GM18519 (cell line): ENCODE data around the gene KCNT2.
"Not testable (repeated sequence)": the region's sequence is repeated elsewhere in the genome, so short reads cannot be mapped to it uniquely, and the experiment has no call there.

Source experiments
- ATAC-seq: cut with Tn5 transposase; IDR thresholded peaks from one replicate; pipeline ENCODE4 v1.9.1; 2021; ENCODE audit warnings: mild to moderate bottlenecking, moderate library complexity; ENCODE audit not compliant: unreplicated experiment, low FRiP score

The KCNT2 gene

GRCh38 chr1:196522574-196523345, 85.5 kb downstream of the KCNT2 start:
- not testable (repeated sequence) for ATAC-seq

DNA sequence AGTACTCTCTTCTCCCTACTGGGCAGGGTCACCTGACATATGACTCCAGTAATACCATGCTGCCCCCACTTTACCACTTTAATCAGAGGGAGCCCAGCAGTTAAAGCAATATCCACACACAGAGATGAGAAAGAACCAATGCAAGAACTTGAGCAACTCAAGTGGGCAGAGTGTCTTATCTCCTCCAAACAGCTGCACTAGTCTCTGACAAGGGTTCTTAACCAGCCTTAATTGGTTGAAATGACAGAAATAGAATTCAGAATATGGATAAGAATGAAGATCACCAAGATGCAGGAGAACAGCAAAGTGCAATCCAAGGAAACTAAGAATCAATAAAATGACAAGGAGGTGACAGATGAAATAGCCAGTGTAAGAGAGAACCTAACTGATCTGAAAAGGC, 91.0 kb downstream of the KCNT2 start:
- no peak for ATAC-seq

- ATAC-seq = no peak
Observed at GRCh38 chr1:196516373-196516772, 91.9 kb downstream of the KCNT2 start.

GRCh38 chr1:196515904-196516303, 92.3 kb downstream of the KCNT2 start:
- no peak for ATAC-seq

DNA sequence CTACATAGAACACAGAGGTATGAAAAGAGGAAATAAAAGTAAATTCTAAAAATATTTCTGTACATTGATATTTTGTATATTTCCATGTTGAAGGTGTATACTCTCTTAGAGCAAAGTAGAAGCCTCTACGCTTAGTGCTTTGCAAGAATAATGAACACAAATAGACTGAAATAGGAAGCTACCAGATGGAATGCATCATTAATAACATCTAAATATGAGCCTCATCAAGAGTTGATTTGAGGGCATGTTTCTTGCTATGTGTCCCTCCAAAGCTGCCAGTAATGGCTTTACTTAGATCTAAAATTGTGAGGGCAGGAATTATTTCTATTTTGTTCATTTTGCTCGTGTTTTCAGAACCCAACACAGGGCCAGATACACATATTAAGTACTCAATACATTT, 94.4 kb downstream of the KCNT2 start:
- no peak for ATAC-seq

GRCh38 chr1:196510451-196510850, 97.8 kb downstream of the KCNT2 start:
- ATAC-seq = no peak

DNA sequence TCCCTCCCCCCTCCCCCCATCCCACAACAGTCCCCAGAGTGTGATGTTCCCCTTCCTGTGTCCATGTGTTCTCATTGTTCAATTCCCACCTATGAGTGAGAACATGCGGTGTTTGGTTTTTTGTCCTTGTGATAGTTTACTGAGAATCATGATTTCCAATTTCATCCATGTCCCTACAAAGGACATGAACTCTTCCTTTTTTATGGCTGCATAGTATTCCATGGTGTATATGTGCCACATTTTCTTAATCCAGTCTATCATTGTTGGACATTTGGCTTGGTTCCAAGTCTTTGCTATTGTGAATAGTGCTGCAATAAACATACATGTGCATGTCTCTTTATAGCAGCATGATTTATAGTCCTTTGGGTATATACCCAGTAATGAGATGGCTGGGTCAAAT, 104.0 kb downstream of the KCNT2 start:
- not testable (repeated sequence) for ATAC-seq

DNA sequence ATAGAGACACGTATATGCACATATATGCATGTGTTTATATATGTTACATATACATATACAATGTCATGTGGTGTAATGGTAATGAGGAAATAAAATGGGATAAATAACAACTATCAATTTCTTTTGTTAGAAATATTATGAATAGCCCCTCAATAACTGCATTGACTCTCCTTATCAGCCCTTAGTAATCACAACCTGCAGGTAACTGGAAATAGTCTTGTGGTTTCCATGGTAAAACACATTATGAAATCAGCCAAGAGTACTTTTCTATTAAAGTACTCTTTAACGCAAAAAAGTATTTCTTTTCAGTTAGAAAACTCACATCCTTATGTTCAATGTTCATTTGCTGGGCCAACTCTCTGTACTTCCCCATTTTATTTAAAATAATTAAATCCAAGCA, 105.8 kb downstream of the KCNT2 start:
- no peak for ATAC-seq

DNA sequence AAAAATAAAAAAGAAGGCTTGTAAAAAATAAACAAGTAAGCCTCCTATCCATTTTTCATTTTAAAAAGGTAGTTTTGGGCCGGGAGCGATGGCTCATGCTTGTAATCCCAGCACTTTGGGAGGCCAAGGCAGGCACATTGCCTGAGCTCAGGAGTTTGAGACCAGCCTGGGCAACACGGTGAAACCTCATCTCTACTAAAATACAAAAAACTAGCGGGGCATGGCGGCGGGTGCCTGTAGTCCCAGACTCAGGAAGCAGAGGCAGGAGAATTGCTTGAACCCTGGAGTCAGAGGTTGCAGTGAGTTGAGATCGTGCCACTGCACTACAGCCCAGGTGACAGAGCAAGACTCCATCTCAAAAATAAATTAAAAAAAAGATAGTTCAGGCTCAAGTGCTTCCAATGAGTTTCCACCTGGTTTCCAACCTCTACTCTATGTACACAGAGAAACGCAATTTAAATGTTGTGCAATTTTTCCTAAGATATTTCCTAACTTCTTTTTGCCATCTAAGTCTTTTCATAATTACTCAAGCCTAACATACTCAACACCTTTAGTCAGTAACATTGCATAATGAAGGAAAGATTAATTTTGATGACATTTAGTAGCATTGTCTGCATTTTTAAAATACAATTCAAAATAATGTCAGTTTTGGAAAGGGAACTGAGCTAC, 106.3 kb downstream of the KCNT2 start:
- no peak for ATAC-seq

DNA sequence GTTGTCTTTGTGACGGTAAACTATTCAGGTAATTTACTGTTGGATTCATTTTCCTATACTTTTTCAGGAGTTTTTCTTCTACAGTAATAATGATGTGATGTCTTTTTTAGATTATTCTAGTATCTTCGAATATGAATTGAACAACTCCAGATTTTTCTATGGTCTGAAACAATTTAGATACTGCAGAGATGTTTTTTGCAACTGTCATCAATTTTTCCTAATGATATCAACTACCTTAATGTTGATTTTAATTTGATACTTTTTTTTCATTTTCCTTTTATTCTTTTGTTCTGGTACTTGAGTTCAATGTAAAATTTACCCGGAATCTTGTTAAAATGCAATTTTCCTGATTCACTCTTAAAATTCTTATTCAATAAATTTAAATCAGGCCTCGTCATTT, 110.4 kb downstream of the KCNT2 start:
- ATAC-seq = no peak

GRCh38 chr1:196494766-196495165, 113.5 kb downstream of the KCNT2 start:
- ATAC-seq = no peak

DNA sequence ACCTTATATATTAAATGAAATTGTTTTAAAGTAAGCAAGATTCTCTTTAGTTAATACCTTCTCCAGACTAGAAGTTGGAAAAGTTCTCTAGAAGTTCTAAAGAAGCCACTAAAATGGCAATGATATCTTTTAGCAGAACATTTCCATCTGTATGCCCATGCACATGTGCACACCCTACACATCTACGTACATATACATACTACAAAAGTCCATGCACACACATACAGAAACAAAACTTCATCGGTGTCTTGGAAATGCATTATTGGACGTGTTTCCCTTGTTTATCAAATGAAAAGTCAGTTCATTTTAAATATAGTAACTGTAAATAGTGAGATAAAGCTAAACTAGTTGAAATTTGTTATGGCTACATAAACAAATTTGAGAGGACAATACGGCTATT, 114.4 kb downstream of the KCNT2 start:
- no peak for ATAC-seq

GRCh38 chr1:196488579-196488978, 119.7 kb downstream of the KCNT2 start:
- no peak for ATAC-seq

DNA sequence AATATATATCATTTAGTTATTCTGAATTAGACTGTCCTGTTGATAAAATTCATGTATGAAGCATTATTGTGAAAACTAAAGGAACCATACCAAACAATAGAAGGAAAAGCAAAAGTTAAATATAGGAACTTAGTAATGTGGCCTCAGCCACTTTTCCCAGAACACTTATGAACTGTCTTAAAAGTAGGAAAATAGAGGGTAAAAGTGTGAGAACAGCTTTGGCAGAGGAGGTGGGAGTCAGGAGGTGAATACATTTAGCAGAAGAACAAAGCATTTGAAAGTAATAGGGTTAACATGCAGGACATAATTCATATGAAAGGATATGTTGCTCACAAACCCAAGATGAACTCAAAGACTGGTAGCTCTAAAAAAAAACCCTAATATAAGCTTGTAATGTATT, 121.9 kb downstream of the KCNT2 start:
- no peak for ATAC-seq

DNA sequence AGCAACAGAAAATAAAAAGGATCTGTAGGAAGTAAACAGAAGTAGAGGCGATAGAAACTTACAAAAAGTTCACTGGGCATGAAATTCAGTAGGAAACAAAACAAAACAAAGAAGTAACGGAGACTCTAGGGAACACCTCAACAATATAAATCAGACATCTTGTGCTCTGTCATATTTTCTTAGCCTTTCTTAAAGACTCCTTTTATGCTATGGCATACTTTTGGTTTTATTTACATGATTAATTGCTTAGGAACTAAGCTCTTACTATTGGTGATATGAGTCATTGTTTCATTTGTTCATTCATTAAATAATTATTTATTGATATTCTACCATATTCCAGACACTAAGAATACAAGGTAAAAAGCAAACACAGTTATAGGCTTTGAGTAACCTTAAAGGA, 126.6 kb downstream of the KCNT2 start:
- no peak for ATAC-seq

- no peak for ATAC-seq
Observed at GRCh38 chr1:196477262-196477661, 131.0 kb downstream of the KCNT2 start.

GRCh38 chr1:196467230-196467925, 140.9 kb downstream of the KCNT2 start:
- ATAC-seq = no peak

- ATAC-seq = no peak
Observed at GRCh38 chr1:196466654-196467053, 141.6 kb downstream of the KCNT2 start.

DNA sequence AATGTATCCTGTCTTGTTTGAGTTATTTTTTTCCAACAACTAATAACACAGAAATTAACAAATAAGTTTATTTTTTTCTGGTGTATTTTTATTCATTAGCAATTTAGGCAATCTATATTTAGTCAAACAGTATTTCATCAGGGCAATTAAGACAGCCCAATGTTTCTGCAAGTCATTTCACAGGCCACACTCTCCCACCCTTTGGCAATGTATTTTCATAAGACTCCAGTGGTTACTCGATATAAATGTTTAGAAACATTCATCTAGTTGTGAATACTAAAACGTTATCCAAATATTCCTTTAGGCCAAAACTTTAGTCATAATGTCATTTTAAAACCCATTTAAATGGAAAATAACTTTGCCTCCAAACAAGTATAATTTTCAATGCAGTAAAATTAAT, 142.1 kb downstream of the KCNT2 start:
- ATAC-seq = no peak

DNA sequence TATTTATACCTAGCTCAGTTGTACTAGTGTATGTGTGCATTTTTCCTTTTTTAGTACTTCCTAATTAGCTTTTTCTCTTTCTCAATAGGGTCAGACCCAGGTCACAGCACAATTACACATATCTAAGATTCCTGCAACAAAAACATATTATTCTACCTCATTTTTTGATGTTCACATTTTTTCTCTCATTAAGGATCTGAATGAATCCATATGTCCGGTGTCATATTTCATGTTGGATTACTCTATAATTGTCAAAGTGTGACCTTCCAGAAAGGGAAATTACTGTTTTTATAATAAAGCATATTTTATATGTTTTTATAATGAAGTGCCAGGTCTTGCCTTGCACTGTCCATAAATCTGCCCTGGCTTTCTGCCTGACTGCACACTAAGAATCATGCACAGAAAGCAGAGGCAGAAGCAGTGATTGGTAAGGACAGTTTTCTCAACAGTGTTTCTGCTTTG, 143.7 kb downstream of the KCNT2 start:
- ATAC-seq = no peak

- no peak for ATAC-seq
Observed at GRCh38 chr1:196462086-196462485, 146.2 kb downstream of the KCNT2 start.
